Stimulated activated CD4-positive, alpha-beta T cell treated with anti-CD3 and anti-CD28 coated beads, Interleukin-15, amount 100 ng/mL, for 1 hour (primary cell): ENCODE measurements around the gene PACRGL.
"Not testable (repeated sequence)": the region's sequence is repeated elsewhere in the genome, so short reads cannot be mapped to it uniquely, and the experiment has no call there.

Experiments used
- DNase-seq, 2 donors: peaks; one replicate each; pipeline ENCODE4 v3.0.0-alpha.2; 2020; ENCODE audit warnings: low read depth in 1 of 2, low spot score in 1 of 2

The PACRGL gene

GRCh38 chr4:20723019-20723418, 22.8 kb downstream of the PACRGL start:
- DNase-seq, result no peak

GRCh38 chr4:20723463-20723862, 23.2 kb downstream of the PACRGL start:
- DNase-seq, result no peak

DNA sequence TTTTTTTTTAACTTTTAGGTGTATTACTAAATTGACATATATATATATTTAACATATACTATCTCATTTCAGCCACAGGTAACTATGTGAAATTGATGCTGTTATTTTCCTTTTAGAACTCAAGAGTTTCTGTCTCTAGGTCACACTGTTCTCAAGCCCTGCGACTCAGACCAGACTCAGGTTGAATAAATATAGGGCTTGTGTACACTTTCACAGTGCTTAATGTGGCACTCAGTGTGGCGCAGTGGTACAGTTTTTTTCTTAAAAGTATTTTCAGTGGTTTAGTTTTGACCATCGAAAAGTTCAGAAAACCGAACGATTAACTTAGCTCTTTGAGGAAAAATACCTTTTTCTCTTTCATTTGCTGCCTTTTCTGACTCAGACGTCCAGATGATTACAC, 24.7 kb downstream of the PACRGL start:
- DNase-seq, result no peak

GRCh38 chr4:20735931-20736330, 35.7 kb downstream of the PACRGL start:
- no peak for DNase-seq

- DNase-seq, result not testable (repeated sequence)
These were observed 45.7 kb downstream of the PACRGL start for GRCh38 chr4:20746000-20746399.

DNA sequence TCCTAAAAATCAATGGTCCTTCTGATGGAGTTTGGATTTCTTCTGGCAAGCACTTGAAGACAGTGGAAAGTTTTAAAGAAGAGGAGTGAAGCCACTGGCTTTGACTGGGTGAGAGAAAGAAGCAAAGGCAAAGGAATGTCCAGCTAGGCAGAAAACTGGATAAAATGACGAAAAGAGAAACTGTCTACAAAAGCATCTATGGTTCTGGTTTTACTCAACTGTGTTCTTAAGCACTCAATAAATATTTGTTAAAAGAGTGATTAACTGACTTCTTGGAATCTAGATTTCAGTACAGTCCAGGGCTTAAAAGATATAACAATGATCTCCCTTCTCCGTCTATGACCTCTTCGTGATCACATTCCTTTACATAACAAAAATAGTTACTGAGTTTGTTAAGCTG, 52.4 kb downstream of the PACRGL start:
- no peak for DNase-seq

- no peak for DNase-seq
These were observed 53.8 kb downstream of the PACRGL start for GRCh38 chr4:20754036-20754435.

- no peak for DNase-seq
These were observed 59.8 kb downstream of the PACRGL start for GRCh38 chr4:20760053-20760452.

- no peak for DNase-seq
These were observed 61.1 kb downstream of the PACRGL start for GRCh38 chr4:20761382-20761781.

DNA sequence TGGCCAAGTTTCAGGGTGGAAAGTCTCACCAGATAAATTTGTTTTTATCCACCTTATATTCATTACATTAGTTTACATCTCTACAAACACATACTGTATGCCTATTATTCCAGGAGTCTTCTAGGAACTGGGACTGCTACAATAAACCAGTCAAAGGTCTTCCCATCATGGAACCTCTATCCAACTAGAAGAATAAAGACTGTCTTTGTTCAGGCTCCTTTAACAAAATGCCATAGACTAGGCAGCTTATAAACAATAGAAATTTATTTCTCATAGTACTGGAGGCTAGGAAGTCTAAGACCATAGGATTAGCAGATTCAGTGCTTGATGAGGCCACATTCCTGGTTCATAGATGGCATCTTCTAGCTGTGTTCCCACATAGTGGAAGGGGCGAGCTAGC, 61.6 kb downstream of the PACRGL start:
- DNase-seq, result no peak

GRCh38 chr4:20764366-20764992, 64.2 kb downstream of the PACRGL start:
- DNase-seq, result no peak

DNA sequence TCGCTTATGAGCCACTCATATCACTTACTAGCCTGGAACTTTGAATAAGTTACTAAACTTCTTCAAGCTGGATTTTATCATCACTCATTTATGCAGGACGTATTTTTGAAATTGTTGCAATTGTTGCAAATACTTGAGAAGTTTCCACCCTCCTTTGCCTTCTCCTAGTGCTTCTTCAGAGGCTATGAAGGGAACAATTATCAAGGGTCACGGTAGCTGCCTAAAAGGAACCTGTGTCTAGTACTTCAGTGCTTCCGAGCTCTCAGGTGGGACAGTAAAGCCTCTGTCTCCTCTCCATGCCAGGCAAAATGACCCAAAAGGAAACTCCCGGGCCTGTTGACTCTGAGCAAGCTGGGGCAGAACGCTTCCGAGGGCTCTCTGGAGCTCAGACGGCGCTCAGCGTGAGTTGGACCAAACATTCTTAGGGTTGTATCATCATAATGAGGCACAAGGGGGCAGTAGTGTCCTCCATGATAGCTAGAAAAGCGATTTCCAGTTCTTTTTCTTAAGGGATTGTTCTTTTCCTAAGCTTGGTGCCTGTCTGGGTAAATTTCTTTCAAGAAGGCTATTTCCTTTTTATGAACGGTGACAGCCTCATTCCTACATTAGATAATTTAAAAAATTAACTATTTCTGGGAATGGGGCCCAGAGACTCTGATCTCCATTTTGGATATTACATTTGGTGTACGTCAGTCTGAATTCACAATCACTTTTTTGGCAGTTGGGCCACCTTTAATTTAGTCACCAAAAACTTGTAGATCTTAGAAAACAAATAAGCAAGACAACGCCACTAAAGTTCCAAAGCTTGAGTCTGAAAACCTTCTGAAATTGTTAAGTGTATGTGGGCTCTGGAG, 73.1 kb downstream of the PACRGL start:
- DNase-seq, result no peak

DNA sequence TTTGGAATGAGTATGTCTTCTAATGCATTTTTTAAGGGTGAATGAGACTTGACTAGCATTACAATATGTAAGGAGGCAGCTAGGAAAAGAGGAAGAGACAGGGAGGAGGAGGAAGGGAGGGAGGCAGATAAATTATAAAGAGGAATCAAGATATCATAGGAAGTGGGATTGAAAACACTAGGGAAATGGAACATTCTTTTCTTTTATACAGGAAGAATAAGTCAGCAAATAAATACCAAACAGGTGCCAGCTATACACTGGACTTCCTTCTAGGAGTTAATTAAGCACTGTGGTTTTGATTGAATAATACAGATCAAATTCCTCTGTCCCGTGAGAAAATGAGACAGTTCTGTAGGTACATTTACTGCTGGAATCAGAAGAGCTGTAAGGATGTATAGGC, 78.6 kb downstream of the PACRGL start:
- no peak for DNase-seq

- not testable (repeated sequence) for DNase-seq
These were observed 82.9 kb downstream of the PACRGL start for GRCh38 chr4:20783134-20783533.

DNA sequence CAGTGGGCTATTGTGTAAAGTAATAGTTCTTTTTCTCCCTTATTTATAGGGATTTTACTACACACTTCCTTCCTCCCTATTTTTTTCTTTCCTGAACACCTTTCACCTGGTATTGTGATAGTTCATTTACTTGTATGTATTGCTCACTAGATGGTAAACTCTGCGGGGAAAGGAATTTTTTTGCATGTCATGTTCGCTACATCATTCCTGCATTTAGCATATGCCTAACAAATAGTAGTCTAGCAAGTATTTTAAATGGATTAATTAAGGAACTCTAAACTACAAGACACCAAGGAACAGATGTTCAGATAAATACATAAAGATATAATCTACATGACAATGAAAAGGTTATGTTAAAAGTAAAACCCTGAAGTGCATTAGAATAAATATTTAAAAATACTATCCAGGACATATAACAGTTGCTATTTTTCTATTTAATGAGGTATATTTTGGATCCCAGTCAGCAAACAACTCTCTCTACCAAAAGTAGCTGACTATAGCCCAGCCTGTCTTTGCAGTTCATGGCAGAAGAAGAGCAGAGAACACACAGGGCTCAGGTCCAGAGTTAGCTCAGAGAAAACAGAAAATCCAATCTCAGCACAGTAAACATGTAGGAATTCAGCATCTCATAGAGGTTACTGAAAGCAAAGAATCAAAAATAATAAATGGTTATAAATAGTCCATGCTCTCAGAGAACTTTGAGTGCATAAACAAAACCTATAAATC, 87.8 kb downstream of the PACRGL start:
- DNase-seq, result no peak
